ENCODE measurements around the gene CLIP4. TPM values are rescaled to one million over a fixed set of nuclear protein-coding genes. Genes with fewer than 3 reads are reported as not detected.

Gene CLIP4, protein sequence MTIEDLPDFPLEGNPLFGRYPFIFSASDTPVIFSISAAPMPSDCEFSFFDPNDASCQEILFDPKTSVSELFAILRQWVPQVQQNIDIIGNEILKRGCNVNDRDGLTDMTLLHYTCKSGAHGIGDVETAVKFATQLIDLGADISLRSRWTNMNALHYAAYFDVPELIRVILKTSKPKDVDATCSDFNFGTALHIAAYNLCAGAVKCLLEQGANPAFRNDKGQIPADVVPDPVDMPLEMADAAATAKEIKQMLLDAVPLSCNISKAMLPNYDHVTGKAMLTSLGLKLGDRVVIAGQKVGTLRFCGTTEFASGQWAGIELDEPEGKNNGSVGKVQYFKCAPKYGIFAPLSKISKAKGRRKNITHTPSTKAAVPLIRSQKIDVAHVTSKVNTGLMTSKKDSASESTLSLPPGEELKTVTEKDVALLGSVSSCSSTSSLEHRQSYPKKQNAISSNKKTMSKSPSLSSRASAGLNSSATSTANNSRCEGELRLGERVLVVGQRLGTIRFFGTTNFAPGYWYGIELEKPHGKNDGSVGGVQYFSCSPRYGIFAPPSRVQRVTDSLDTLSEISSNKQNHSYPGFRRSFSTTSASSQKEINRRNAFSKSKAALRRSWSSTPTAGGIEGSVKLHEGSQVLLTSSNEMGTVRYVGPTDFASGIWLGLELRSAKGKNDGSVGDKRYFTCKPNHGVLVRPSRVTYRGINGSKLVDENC
- 4.3 TPM for polyA plus RNA-seq
- long read RNA-seq, donor 1, full-length matches to known transcripts, result 1 of 1 reads
- long read RNA-seq, donor 1, partial matches to known transcripts, result 0 of 1 reads
- long read RNA-seq, donor 1, other reads (novel, unspliced or antisense), result 0 of 1 reads
- long read RNA-seq, donor 2, result 0 reads
- long read RNA-seq, donor 3, result 0 reads
- long read RNA-seq, donor 4, result 0 reads
- long read RNA-seq, donor 5, result 0 reads
- long read RNA-seq, donor 6, full-length matches to known transcripts, result 2 of 2 reads
- long read RNA-seq, donor 6, partial matches to known transcripts, result 0 of 2 reads
- long read RNA-seq, donor 6, other reads (novel, unspliced or antisense), result 0 of 2 reads
- long read RNA-seq, donor 7, result 0 reads
- long read RNA-seq, donor 8, result 0 reads
- long read RNA-seq, donor 9, result 0 reads
- long read RNA-seq, donor 10, result 0 reads
- long read RNA-seq, donor 11, result 0 reads

DNA sequence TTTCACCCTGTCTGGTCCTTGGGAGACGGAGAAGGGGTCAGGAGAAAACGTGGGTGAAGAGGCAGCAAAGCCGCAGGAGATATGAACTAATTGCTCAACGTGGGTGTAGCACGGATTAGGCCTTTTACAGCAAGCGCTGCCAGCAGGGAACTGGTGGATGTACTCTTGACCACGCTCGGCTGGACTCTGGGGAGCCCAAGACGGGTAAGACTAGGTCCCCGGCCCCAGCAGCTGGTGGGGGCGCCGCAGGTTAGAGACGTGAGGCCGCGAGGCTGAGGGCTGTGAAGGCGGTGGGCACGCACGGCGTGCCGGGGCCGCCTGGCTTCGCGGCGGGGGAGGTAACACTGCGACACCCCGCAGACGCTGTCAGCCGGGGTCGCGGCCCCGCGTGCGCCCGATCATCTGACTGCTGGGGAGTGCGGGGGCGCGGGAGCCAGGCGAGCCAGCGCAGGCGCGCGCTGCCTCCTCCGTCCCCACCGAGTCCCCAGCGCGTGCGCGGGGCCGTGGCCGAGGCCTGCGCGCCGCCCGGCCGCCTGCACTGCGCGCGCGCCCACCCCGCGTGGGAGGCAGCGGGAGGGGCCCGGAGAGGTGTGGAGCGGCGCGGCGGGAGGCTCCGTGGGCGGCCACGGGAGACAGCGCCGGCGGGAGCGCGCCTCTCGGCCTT is at the start of gene CLIP4:
CLIP4 (plus strand) TSS at position 470 of the 664 bp plus-strand sequence. CDS start 5,974 bp downstream, outside the sequence.
- no peaks in the 10 kb centered on the region for H3K9me3 ChIP-seq (ENCODE audit: control insufficient read depth, low read depth, low read length)
- H3K4me1 ChIP-seq (ENCODE audit: control insufficient read depth, insufficient read depth, low read length), result peaks cover 2% of the 10 kb centered on the region
- WGBS (ENCODE audit: insufficient coverage, low lambda C conversion rate), result no CpG with 5 or more reads among the region's 76 CpGs
- peak within 1 kb of the TSS; percentile 33 for H3K27ac ChIP-seq (ENCODE audit: low read length)
- H3K36me3 ChIP-seq (ENCODE audit: control insufficient read depth, insufficient read depth, low read length), result no peaks in the 10 kb centered on the region
- H3K27me3 ChIP-seq (ENCODE audit: control insufficient read depth, insufficient read depth, low read length), result peaks cover 41% of the 10 kb centered on the region
- peak within 1 kb of the TSS; percentile 48 for H3K4me3 ChIP-seq (ENCODE audit: low read length)
- peak; percentile 18 to 32 for DNase-seq

DNA sequence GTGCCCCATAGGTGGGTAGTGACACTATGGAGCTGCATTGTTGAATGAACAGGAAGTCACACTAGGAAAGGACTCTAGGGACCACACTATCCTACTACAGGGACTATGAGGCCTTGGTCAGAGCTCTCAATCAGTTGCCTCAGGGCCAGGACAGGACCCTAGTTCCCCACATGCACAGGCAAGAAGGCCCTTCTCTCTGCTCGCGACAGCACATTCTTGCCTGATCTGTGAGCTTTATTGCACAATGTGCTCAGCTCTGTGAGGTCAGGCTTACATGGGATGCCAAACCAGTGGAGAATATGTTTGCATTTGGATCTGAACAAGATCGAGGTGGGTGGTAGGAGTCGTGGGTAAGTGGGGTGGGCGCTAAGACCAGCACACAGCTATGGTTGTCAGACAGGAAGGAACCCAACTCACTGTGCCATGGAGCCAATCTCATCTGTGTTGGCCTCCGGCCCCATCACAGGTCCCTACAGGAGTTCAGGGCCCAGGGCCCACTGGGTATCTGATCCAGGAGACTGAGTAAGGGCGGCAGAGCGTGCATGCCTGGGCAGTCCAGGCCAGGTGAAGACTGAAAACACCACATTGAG is 48.8 kb upstream of the CLIP4 start:
- Histone ChIP-seq H3K27ac (ENCODE audit: low read length) (no peak overlapping the region), H3K27me3 (ENCODE audit: control insufficient read depth, insufficient read depth, low read length) (peaks cover 3% of the 10 kb centered on the region), H3K9me3 (ENCODE audit: control insufficient read depth, low read depth, low read length) (no peaks in the 10 kb centered on the region), H3K4me3 (ENCODE audit: low read length) (no peak overlapping the region), H3K4me1 (ENCODE audit: control insufficient read depth, insufficient read depth, low read length) (no peaks in the 10 kb centered on the region), H3K36me3 (ENCODE audit: control insufficient read depth, insufficient read depth, low read length) (no peaks in the 10 kb centered on the region)
- WGBS (ENCODE audit: insufficient coverage, low lambda C conversion rate), result no CpG with 5 or more reads among the region's 8 CpGs
- no peak for DNase-seq

DNA sequence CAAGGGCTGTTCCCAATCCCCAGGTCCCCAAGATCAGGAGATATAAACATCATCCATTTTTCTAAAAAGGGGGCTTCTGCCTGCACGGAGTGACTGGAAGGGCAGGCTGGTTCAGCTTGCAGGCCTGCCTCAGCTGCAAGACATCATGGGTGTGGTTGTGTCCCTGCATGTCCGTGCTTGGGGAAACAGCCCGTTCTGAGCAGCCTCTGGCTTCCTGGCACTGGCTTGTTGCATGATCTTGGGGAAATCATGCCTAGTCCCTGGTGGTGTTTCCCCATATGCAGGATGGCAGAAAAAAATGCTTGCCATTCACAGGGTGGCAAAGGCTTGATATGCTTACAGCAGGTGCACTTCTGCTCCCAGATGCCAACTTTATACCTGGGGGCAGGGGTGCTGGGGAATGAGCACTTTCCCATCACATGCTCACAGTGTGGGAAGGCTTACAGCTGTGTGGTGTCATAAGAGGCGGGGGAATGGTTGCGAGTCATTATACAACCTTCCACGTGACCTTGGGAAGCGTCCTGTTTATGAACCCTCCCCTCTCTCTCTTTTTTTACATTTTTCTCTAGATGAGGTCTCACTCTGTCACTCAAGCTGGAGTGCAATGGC is 48.1 kb upstream of the CLIP4 start:
- DNase-seq, result no peak
- Histone ChIP-seq H3K27me3 (ENCODE audit: control insufficient read depth, insufficient read depth, low read length) (peaks cover 3% of the 10 kb centered on the region), H3K27ac (ENCODE audit: low read length) (no peak overlapping the region), H3K9me3 (ENCODE audit: control insufficient read depth, low read depth, low read length) (no peaks in the 10 kb centered on the region), H3K4me3 (ENCODE audit: low read length) (no peak overlapping the region), H3K36me3 (ENCODE audit: control insufficient read depth, insufficient read depth, low read length) (no peaks in the 10 kb centered on the region), H3K4me1 (ENCODE audit: control insufficient read depth, insufficient read depth, low read length) (no peaks in the 10 kb centered on the region)
- WGBS (ENCODE audit: insufficient coverage, low lambda C conversion rate), result no CpG with 5 or more reads among the region's 7 CpGs

DNA sequence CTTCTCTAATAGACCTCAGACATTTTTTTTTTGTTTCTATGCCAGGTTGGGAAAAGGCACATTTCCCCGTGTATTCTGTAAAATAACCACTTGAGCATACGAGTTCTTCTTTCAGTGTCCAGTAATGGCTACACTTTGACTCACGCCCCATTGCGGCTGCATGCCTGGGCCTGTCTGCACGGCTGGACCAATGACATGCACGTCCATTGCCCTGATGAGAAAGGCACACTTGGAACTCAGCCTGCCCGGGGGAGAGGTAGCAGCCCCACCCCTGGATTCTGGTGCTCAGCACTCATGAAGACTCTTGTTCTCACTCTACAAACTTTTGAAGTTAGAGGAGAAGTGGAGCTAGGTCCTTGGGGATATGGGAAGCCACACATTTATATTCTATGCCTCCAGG is 46.7 kb upstream of the CLIP4 start:
- DNase-seq, result no peak
- WGBS (ENCODE audit: insufficient coverage, low lambda C conversion rate), result no CpG with 5 or more reads among the region's 7 CpGs
- no peak overlapping the region for H3K4me3 ChIP-seq (ENCODE audit: low read length)
- H3K27ac ChIP-seq (ENCODE audit: low read length), result no peak overlapping the region
- H3K36me3 ChIP-seq (ENCODE audit: control insufficient read depth, insufficient read depth, low read length), result no peaks in the 10 kb centered on the region
- no peaks in the 10 kb centered on the region for H3K4me1 ChIP-seq (ENCODE audit: control insufficient read depth, insufficient read depth, low read length)
- H3K9me3 ChIP-seq (ENCODE audit: control insufficient read depth, low read depth, low read length), result no peaks in the 10 kb centered on the region
- peaks cover 3% of the 10 kb centered on the region for H3K27me3 ChIP-seq (ENCODE audit: control insufficient read depth, insufficient read depth, low read length)

DNA sequence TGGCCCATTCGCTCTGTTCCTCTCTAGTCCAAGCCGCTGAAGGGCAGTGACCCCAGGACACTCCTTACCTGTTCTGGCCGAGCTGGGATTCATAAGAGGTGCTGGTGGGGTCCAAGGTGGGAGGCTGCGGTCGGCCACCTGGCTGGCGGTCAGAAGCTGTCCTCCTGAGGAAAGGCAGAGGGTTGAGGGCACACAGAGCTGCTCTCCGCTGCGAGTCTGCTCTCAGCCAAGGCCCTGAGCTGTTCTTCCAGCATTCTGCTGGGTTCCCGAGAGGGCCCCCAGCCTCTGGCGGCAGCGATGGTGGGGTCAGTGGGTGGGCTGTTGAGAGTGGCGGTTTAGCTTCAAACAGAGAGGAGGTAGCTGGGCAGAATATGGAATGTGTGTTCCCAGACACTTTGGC is 44.7 kb upstream of the CLIP4 start:
- DNase-seq, result no peak
- no peaks in the 10 kb centered on the region for H3K9me3 ChIP-seq (ENCODE audit: control insufficient read depth, low read depth, low read length)
- WGBS (ENCODE audit: insufficient coverage, low lambda C conversion rate), result no CpG with 5 or more reads among the region's 12 CpGs
- peaks cover 3% of the 10 kb centered on the region for H3K27me3 ChIP-seq (ENCODE audit: control insufficient read depth, insufficient read depth, low read length)
- no peaks in the 10 kb centered on the region for H3K36me3 ChIP-seq (ENCODE audit: control insufficient read depth, insufficient read depth, low read length)
- H3K4me3 ChIP-seq (ENCODE audit: low read length), result no peak overlapping the region
- H3K4me1 ChIP-seq (ENCODE audit: control insufficient read depth, insufficient read depth, low read length), result no peaks in the 10 kb centered on the region
- no peak overlapping the region for H3K27ac ChIP-seq (ENCODE audit: low read length)

DNA sequence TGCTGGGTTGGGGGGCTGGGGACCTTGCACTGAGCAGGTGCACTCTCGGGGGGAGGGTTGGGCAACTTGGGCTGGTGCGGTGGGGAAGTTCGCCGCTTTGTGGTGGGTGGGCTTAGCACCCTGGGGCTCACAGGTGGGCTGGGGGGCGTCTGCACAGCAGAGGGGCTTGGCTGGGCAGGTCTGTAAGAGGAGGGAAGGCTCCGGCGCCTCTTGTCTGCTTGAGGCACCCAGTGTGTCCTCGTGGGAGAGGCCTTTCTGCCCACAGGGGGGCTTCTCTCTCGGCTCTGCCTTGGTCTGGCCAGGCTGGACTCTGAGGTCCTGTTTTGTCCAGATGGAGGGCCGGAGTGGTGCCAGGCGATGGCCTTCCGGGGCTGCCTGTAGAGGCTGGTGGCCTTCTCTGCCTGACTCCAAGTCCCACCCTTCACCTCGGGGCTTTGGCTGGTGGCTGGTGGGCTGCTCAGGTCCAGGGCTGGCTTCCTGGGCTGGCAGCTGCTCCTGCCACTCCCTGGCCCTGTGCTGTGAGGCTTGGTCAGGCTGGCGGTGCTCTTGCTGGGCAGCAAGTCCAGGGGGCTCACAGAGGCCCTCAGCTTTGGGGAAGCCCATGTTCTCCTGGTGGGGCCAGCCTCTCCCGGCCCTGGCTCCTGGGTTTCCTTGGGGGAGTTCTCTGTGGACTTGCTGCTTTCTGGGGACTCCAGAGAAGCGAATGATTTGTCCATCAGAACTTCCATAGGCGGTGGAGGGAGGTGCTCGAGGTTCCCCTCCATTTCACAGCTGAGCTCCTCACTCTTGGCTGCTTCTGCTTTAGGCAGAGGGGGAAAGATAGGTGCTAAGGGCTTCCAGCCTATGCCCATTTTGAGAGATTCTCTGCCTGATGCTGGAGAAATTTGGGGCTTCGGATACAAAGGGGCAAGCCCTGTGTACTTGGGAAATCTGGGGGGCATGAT is 43.9 kb upstream of the CLIP4 start:
- Histone ChIP-seq H3K4me1 (ENCODE audit: control insufficient read depth, insufficient read depth, low read length) (no peaks in the 10 kb centered on the region), H3K27me3 (ENCODE audit: control insufficient read depth, insufficient read depth, low read length) (peaks cover 3% of the 10 kb centered on the region), H3K4me3 (ENCODE audit: low read length) (no peak overlapping the region), H3K27ac (ENCODE audit: low read length) (no peak overlapping the region), H3K9me3 (ENCODE audit: control insufficient read depth, low read depth, low read length) (no peaks in the 10 kb centered on the region), H3K36me3 (ENCODE audit: control insufficient read depth, insufficient read depth, low read length) (no peaks in the 10 kb centered on the region)
- no peak for DNase-seq
- no CpG with 5 or more reads among the region's 19 CpGs for WGBS (ENCODE audit: insufficient coverage, low lambda C conversion rate)

DNA sequence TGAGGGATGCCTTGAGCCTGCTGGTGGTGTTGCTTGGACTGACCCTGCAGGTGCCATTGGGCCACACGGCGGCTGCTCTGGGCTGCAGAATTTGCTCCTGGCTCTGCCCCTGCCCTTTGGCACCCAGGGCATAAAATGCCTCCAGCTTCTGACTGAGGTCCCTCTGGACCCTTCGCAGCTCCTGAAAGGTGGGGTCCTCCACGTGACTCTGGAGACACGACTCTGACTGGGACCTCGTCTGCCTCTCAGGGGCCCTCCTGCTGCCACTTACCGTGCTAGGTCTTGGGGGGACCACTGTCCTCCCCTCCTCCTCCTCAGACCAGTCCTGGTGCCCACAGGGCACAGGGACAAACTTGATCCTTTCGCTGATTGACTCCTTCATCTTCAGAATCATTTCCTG is 43.0 kb upstream of the CLIP4 start:
- Histone ChIP-seq H3K36me3 (ENCODE audit: control insufficient read depth, insufficient read depth, low read length) (no peaks in the 10 kb centered on the region), H3K4me3 (ENCODE audit: low read length) (no peak overlapping the region), H3K27ac (ENCODE audit: low read length) (no peak overlapping the region), H3K4me1 (ENCODE audit: control insufficient read depth, insufficient read depth, low read length) (no peaks in the 10 kb centered on the region), H3K27me3 (ENCODE audit: control insufficient read depth, insufficient read depth, low read length) (no peaks in the 10 kb centered on the region), H3K9me3 (ENCODE audit: control insufficient read depth, low read depth, low read length) (no peaks in the 10 kb centered on the region)
- WGBS (ENCODE audit: insufficient coverage, low lambda C conversion rate), result no CpG with 5 or more reads among the region's 8 CpGs
- no peak for DNase-seq

DNA sequence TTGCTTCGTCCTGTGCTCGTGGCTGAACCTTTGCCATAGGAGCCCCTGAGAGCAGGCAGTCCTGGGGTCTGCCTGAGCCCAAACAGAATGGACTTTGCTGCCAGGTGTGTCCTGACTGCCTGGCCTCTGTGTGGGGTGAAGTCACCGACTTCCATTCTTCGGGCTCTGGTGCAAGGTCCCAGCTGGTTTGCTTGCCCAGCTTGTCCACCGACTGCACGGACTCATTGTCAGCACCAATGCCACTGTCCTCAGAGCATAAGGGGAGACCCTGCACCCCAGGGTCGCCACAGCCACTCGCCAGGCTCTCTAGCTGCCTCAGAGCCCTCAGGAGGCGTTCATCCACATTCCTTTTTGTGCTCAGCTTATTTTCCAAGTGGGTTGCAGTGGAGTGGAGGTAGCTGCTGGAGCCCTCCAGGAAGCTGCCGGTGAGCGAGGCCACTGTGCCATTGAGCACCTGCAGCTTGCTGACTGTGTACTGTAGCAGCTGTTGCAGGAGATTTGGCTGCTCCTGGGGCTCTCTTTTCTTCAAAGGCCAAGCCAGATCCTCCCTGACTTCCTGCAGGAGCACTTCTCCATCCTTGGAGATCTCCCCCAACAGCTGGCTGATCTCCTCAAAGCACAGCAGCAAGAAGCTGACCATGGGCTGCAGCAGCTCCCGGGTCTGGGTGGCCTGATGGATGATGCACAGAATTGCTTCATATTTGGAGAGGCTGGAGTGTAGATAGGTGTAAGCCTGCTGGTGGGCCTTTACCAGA is 42.1 kb upstream of the CLIP4 start:
- no CpG with 5 or more reads among the region's 12 CpGs for WGBS (ENCODE audit: insufficient coverage, low lambda C conversion rate)
- H3K27me3 ChIP-seq (ENCODE audit: control insufficient read depth, insufficient read depth, low read length), result no peaks in the 10 kb centered on the region
- H3K36me3 ChIP-seq (ENCODE audit: control insufficient read depth, insufficient read depth, low read length), result no peaks in the 10 kb centered on the region
- no peaks in the 10 kb centered on the region for H3K4me1 ChIP-seq (ENCODE audit: control insufficient read depth, insufficient read depth, low read length)
- no peak for DNase-seq
- H3K27ac ChIP-seq (ENCODE audit: low read length), result no peak overlapping the region
- H3K9me3 ChIP-seq (ENCODE audit: control insufficient read depth, low read depth, low read length), result no peaks in the 10 kb centered on the region
- H3K4me3 ChIP-seq (ENCODE audit: low read length), result no peak overlapping the region

All from large intestine (tissue), 12 donors.